Vagina (tissue), 2 donors: ENCODE data around the gene DOCK1. TPM values are rescaled to one million over a fixed set of nuclear protein-coding genes. Genes with fewer than 3 reads are reported as not detected.
A peak's percentile ranks its signal among the peaks of the same experiment; 100 is the strongest.

ENCODE experiments used
- DNase-seq, 2 donors: peaks; one replicate each; pipeline ENCODE4 v3.0.0-alpha.2; 2017; ENCODE audit errors: extremely low spot score in 2 of 2
- H3K27ac ChIP-seq: fragments of 200-600 bp; sonication (generic); one replicate; pipeline ENCODE4 v1.5.1; 2019
- H3K27me3 ChIP-seq: fragments of 200-600 bp; sonication (generic); one replicate; pipeline ENCODE4 v1.5.1; 2019
- H3K36me3 ChIP-seq, 2 donors: fragments of 200-600 bp; sonication (generic); one replicate each; pipeline ENCODE4 v1.5.1; 2017 to 2019
- H3K4me1 ChIP-seq: fragments of 200-600 bp; sonication (generic); one replicate; pipeline ENCODE4 v1.5.1; 2019
- H3K4me3 ChIP-seq, 2 donors: fragments of 200-600 bp; sonication (generic); 1 replicate in 1 of 2; 2 replicates in 1 of 2; pipeline ENCODE4 v1.5.1; 2016 to 2019
- H3K9me3 ChIP-seq: fragments of 200-600 bp; sonication (generic); one replicate; pipeline ENCODE4 v1.5.1; 2019
- CTCF ChIP-seq, 3 experiments: fragments of 450-650 bp in 2 of 3; fragments of 200-600 bp in 1 of 3; sonication (generic) in 1 of 3; IDR thresholded peaks; one replicate each; pipeline ENCODE4 v1.5.1; 2017 to 2019; ENCODE audit warnings: antibody characterized with exemption in 3 of 3, mild to moderate bottlenecking in 2 of 3, moderate library complexity in 2 of 3
- POLR2A ChIP-seq, 2 donors: fragments of 450-650 bp; IDR thresholded peaks; one replicate each; pipeline ENCODE4 v1.6.1; 2017; ENCODE audit warnings: antibody characterized with exemption in 2 of 2, mild to moderate bottlenecking in 2 of 2, moderate library complexity in 2 of 2
- POLR2AphosphoS5 ChIP-seq, 2 donors: sonication (generic); formaldehyde crosslinking; IDR thresholded peaks; one replicate each; pipeline ENCODE4 v1.9.0; 2017; ENCODE audit warnings: antibody characterized with exemption in 2 of 2, mild to moderate bottlenecking in 2 of 2, low read depth in 1 of 2; ENCODE audit not compliant: insufficient read depth in 1 of 2
- intact Hi-C: fragments of 100-400 bp; cut with DNase I; formaldehyde crosslinking; loops from one replicate; pipeline ENCODE4 v1.15.1; 2023
- total RNA-seq: library from RNA; depleted of rRNA; stranded (reverse); fragments of >200 nt; gene quantifications from one replicate; pipeline ENCODE4 v1.2.3, GENCODE V29; 2016

Gene DOCK1
- total RNA-seq, 1 donor from 2014 or later = 64.6 TPM

GRCh38 chr10:127012071-127012768 is 107.0 kb downstream of the DOCK1 start:
- no peak overlapping the region for H3K27ac ChIP-seq

GRCh38 chr10:127012769-127013152 is 107.5 kb downstream of the DOCK1 start:
- no peaks in the 10 kb centered on the region for H3K9me3 ChIP-seq
- no peak overlapping the region for H3K4me3 ChIP-seq
- no peaks in the 10 kb centered on the region for H3K36me3 ChIP-seq
- TF ChIP-seq POLR2AphosphoS5 (IDR thresholded peaks at IDR 0.05; ENCODE audit: insufficient read depth in 1 of 2, low read depth in 1 of 2) = peak in 1 of 2 donors; percentile 81
- TF ChIP-seq CTCF (IDR thresholded peaks at IDR 0.05) = no peak
- intact Hi-C loops = no loop called here
- H3K4me1 ChIP-seq = peaks cover 25% of the 10 kb centered on the region
- no peaks in the 10 kb centered on the region for H3K27me3 ChIP-seq
- no peak for DNase-seq
- no peak overlapping the region for H3K27ac ChIP-seq

More at GRCh38 chr10:127012071-127012768, 107.0 kb downstream of the DOCK1 start:
- Histone ChIP-seq H3K4me3 (no peak overlapping the region), H3K4me1 (peaks cover 25% of the 10 kb centered on the region), H3K9me3 (no peaks in the 10 kb centered on the region), H3K36me3 (no peaks in the 10 kb centered on the region), H3K27me3 (no peaks in the 10 kb centered on the region)
- intact Hi-C loops = no loop called here
- TF ChIP-seq CTCF (IDR thresholded peaks at IDR 0.05) (no peak), POLR2AphosphoS5 (IDR thresholded peaks at IDR 0.05; ENCODE audit: insufficient read depth in 1 of 2, low read depth in 1 of 2) (no peak), POLR2A (IDR thresholded peaks at IDR 0.05) (no peak)
- peak in 1 of 2 donors; percentile 77 for DNase-seq

- DNase-seq = peak in 1 of 2 donors; percentile 76
- Histone ChIP-seq H3K9me3 (no peaks in the 10 kb centered on the region), H3K36me3 (no peaks in the 10 kb centered on the region), H3K4me3 (no peak overlapping the region), H3K4me1 (peaks cover 25% of the 10 kb centered on the region), H3K27ac (no peak overlapping the region), H3K27me3 (no peaks in the 10 kb centered on the region)
- no peak for TF ChIP-seq POLR2AphosphoS5 (IDR thresholded peaks at IDR 0.05; ENCODE audit: insufficient read depth in 1 of 2, low read depth in 1 of 2)
- intact Hi-C loops = no loop called here
Observed at GRCh38 chr10:127013211-127013656, 108.0 kb downstream of the DOCK1 start.

GRCh38 chr10:127013691-127014473 is 108.7 kb downstream of the DOCK1 start:
- Histone ChIP-seq H3K4me3 (no peak overlapping the region), H3K27ac (no peak overlapping the region), H3K4me1 (peaks cover 25% of the 10 kb centered on the region), H3K9me3 (no peaks in the 10 kb centered on the region), H3K36me3 (peaks cover 0 to 4% of the 10 kb centered on the region in 2 donors), H3K27me3 (no peaks in the 10 kb centered on the region)
- TF ChIP-seq CTCF (IDR thresholded peaks at IDR 0.05) (no peak), POLR2A (IDR thresholded peaks at IDR 0.05) (no peak), POLR2AphosphoS5 (IDR thresholded peaks at IDR 0.05; ENCODE audit: insufficient read depth in 1 of 2, low read depth in 1 of 2) (no peak)
- intact Hi-C loops = no loop called here
- no peak for DNase-seq

GRCh38 chr10:127014671-127015070 is 109.4 kb downstream of the DOCK1 start:
- no peaks in the 10 kb centered on the region for H3K9me3 ChIP-seq
- H3K27me3 ChIP-seq = no peaks in the 10 kb centered on the region
- DNase-seq = no peak
- TF ChIP-seq POLR2A (IDR thresholded peaks at IDR 0.05) (no peak), POLR2AphosphoS5 (IDR thresholded peaks at IDR 0.05; ENCODE audit: insufficient read depth in 1 of 2, low read depth in 1 of 2) (no peak), CTCF (IDR thresholded peaks at IDR 0.05) (no peak)
- H3K4me1 ChIP-seq = peaks cover 25% of the 10 kb centered on the region
- H3K27ac ChIP-seq = no peak overlapping the region
- peaks cover 0 to 5% of the 10 kb centered on the region in 2 donors for H3K36me3 ChIP-seq
- H3K4me3 ChIP-seq = no peak overlapping the region
- intact Hi-C loops = no loop called here
